SJSA1 (cell line): ENCODE measurements around the gene WFDC10A. TPM values are rescaled to one million over a fixed set of nuclear protein-coding genes. Genes with fewer than 3 reads are reported as not detected.
"Not testable (repeated sequence)": the region's sequence is repeated elsewhere in the genome, so short reads cannot be mapped to it uniquely, and the experiment has no call there.

Source experiments
- DNase-seq, 2 experiments: peaks; one replicate each; pipeline ENCODE4 v3.0.0-alpha.2; 2015 to 2020; ENCODE audit warnings: low spot score in 2 of 2, low read depth in 1 of 2
- H3K27ac ChIP-seq: fragments of 250-450 bp; sonication (Bioruptor Pico); 2 replicates; pipeline ENCODE4 v1.5.1; 2020; ENCODE audit warnings: mild to moderate bottlenecking, moderate library complexity
- H3K27me3 ChIP-seq: fragments of 250-450 bp; sonication (Bioruptor Pico); replicated peaks from 2 replicates; pipeline ENCODE4 v1.5.1; 2020; ENCODE audit warnings: mild to moderate bottlenecking, moderate library complexity
- H3K36me3 ChIP-seq: fragments of 250-450 bp; sonication (Bioruptor Pico); 2 replicates; pipeline ENCODE4 v1.5.1; 2020; ENCODE audit warnings: mild to moderate bottlenecking
- H3K4me1 ChIP-seq: fragments of 250-450 bp; sonication (Bioruptor Pico); replicated peaks from 2 replicates; pipeline ENCODE4 v1.6.1; 2021; ENCODE audit warnings: mild to moderate bottlenecking
- H3K4me3 ChIP-seq: fragments of 250-450 bp; sonication (Bioruptor Pico); 2 replicates; pipeline ENCODE4 v1.5.1; 2020; ENCODE audit warnings: mild to moderate bottlenecking
- H3K9me3 ChIP-seq: fragments of 250-450 bp; sonication (Bioruptor Pico); replicated peaks from 2 replicates; pipeline ENCODE4 v1.5.1; 2020; ENCODE audit warnings: mild to moderate bottlenecking
- total RNA-seq: library from RNA; depleted of rRNA; stranded (reverse); fragments of >200 nt; shearing (Covaris generic); gene quantifications from 2 replicates; pipeline ENCODE4 v1.2.3, GENCODE V29; 2014

Gene WFDC10A
- total RNA-seq, 1 experiment from 2014 or later = not detected

DNA sequence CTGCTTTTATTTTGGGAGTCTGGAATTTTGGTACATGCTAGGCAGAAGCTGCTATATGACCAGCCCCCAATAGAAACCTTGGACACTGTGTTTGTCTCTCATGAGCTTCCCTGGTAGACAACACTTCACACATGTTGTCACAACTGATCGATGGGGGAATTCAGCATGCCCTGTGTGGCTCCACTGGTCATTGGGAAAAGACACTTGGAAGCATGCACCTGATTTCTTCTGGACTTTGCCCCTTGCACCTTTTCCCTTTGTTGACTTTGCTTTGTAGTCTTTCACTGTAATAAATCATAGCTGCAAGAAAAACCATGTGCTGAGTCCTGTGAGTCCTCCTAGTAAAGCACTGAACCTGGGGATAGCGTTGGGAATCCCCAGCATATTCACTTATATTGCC, 7.9 kb upstream of the WFDC10A start:
- Histone ChIP-seq H3K27me3 (no peaks in the 10 kb centered on the region), H3K4me3 (no peak overlapping the region), H3K9me3 (no peaks in the 10 kb centered on the region), H3K4me1 (no peaks in the 10 kb centered on the region), H3K36me3 (no peaks in the 10 kb centered on the region), H3K27ac (no peak overlapping the region)
- DNase-seq = no peak

- Histone ChIP-seq H3K27ac (no peak overlapping the region), H3K27me3 (peaks cover 4% of the 10 kb centered on the region; the same call in 1 of the 2 replicates)
Measured at GRCh38 chr20:45626540-45626939, 3.0 kb upstream of the WFDC10A start.

GRCh38 chr20:45630371-45630770, 832 bp downstream of the WFDC10A start:
- H3K27me3 ChIP-seq = peaks cover 4% of the 10 kb centered on the region
- H3K36me3 ChIP-seq = no peaks in the 10 kb centered on the region
- no peaks in the 10 kb centered on the region for H3K4me1 ChIP-seq
- no peak for DNase-seq
- H3K4me3 ChIP-seq = no peak overlapping the region
- H3K9me3 ChIP-seq = no peaks in the 10 kb centered on the region
- no peak overlapping the region for H3K27ac ChIP-seq

More at GRCh38 chr20:45626540-45626939, 3.0 kb upstream of the WFDC10A start:
- DNase-seq = no peak
- no peaks in the 10 kb centered on the region for H3K4me1 ChIP-seq
- H3K4me3 ChIP-seq = no peak overlapping the region
- H3K9me3 ChIP-seq = no peaks in the 10 kb centered on the region
- H3K36me3 ChIP-seq = no peaks in the 10 kb centered on the region

DNA sequence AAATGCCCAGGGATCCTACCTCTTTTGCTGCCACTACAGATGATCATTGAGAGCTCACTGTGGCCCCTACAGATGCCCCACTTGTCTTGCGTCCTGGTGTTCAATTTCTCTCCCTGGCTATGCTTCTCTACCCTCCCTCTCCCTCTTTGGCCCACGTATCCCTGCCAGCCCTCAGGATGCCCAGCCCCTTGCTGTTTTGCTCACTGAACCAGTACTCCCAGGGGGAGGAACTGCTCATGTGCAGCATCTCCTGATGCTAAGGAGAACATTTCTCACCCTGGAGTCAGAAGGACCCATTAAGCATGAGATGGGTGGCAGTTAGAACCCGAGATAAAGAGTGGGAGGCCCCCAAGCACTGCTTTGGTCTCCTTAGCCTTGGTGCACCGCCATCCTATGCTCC, 1.6 kb downstream of the WFDC10A start, which contains the start of gene WFDC9:
WFDC9 (minus strand) TSS at position 101 of the 400 bp plus-strand sequence. CDS start 21,103 bp downstream, outside the sequence.
- Histone ChIP-seq H3K36me3 (no peaks in the 10 kb centered on the region), H3K4me1 (no peaks in the 10 kb centered on the region), H3K9me3 (no peaks in the 10 kb centered on the region), H3K4me3 (no peak within 1 kb of the TSS), H3K27me3 (peaks cover 4% of the 10 kb centered on the region), H3K27ac (no peak within 1 kb of the TSS)
- no peak for DNase-seq

- H3K4me3 ChIP-seq = no peak overlapping the region
- DNase-seq = no peak
Measured at GRCh38 chr20:45636513-45636912, 7.0 kb downstream of the WFDC10A start.

DNA sequence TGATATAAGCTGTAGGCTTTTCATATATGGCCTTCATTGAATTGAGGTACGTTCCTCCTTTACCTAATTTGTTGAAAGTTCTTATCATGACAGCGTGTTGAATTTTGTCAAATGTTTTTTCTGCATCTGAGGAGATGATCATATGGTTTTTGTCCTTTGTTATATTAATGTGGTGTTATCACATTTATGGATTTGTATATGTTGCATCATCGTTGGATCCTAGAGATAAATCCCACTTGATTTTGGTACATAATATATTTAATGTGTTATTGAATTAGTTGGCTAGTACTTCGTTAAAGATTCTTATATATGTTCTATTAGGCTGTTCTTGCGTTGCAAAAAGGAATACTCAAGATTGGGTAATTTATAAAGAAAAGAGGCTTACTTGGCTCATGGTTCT, 10.1 kb downstream of the WFDC10A start:
- no peak overlapping the region for H3K4me3 ChIP-seq
- no peaks in the 10 kb centered on the region for H3K27me3 ChIP-seq
- H3K36me3 ChIP-seq = no peaks in the 10 kb centered on the region
- no peak for DNase-seq
- no peaks in the 10 kb centered on the region for H3K4me1 ChIP-seq
- H3K27ac ChIP-seq = no peak overlapping the region
- no peaks in the 10 kb centered on the region for H3K9me3 ChIP-seq

More at GRCh38 chr20:45636513-45636912, 7.0 kb downstream of the WFDC10A start:
- no peak overlapping the region for H3K27ac ChIP-seq
- H3K4me1 ChIP-seq = no peaks in the 10 kb centered on the region
- no peaks in the 10 kb centered on the region; the same call in 1 of the 2 replicates for H3K27me3 ChIP-seq
- H3K36me3 ChIP-seq = no peaks in the 10 kb centered on the region
- H3K9me3 ChIP-seq = no peaks in the 10 kb centered on the region

DNA sequence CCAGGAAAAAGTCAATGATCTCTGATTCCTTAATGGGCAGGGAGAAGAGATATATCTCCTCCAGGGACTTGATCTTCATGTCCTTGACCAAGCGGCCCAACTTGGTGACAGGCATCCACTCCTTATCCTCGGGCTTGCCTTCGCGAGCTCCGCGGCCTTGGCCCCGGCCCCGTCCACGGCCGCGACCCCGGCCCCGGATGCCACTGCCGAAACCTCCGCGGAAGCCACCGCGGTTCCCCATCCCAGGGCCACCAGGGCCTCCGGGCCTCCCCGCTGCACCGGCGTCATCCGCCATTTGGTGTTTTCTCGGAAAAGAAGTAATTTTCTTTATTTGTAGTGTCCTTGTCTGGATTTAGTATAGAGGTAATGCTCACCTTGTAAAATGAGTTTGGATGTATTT, 11.5 kb downstream of the WFDC10A start:
- H3K4me1 ChIP-seq, H3K27me3 ChIP-seq, H3K4me3 ChIP-seq, H3K27ac ChIP-seq, DNase-seq, H3K9me3 ChIP-seq, H3K36me3 ChIP-seq: not testable (repeated sequence)

- not testable (repeated sequence) for H3K4me1 ChIP-seq, H3K36me3 ChIP-seq, H3K27me3 ChIP-seq, H3K4me3 ChIP-seq, DNase-seq, H3K9me3 ChIP-seq, H3K27ac ChIP-seq
Measured at GRCh38 chr20:45645869-45646268, 16.3 kb downstream of the WFDC10A start.

DNA sequence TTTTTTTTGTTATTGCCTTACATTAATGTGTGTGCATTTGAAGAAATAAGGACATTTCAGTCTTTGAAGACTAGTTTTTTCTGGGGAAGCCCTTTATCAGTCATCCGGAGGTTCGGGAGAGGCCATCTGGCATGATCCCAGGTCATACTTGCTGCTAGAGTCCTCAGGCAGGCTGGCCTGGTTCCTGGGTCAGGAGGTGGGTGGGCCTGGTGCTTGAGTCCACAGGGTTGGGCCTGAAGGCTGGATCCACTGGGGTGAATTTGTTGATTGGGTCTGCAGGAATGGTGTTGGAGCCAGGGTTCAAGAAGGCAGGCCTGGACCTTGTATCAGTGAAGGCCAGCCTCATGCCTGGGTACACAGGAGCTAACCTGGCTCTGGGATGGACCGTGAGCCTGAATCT, 17.3 kb downstream of the WFDC10A start:
- no peaks in the 10 kb centered on the region for H3K4me1 ChIP-seq
- H3K9me3 ChIP-seq = no peaks in the 10 kb centered on the region
- H3K27me3 ChIP-seq = 0 out of 2 replicates have a peak, but pooled peaks cover 6% of the 10 kb centered on the region
- DNase-seq = no peak
- H3K4me3 ChIP-seq = no peak overlapping the region
- no peaks in the 10 kb centered on the region for H3K36me3 ChIP-seq
- no peak overlapping the region for H3K27ac ChIP-seq

GRCh38 chr20:45647441-45648050, 18.0 kb downstream of the WFDC10A start:
- Histone ChIP-seq H3K4me3 (no peak overlapping the region), H3K36me3 (no peaks in the 10 kb centered on the region), H3K27ac (no peak overlapping the region), H3K27me3 (0 out of 2 replicates have a peak, but pooled peaks cover 6% of the 10 kb centered on the region), H3K9me3 (no peaks in the 10 kb centered on the region), H3K4me1 (no peaks in the 10 kb centered on the region)
- no peak for DNase-seq

DNA sequence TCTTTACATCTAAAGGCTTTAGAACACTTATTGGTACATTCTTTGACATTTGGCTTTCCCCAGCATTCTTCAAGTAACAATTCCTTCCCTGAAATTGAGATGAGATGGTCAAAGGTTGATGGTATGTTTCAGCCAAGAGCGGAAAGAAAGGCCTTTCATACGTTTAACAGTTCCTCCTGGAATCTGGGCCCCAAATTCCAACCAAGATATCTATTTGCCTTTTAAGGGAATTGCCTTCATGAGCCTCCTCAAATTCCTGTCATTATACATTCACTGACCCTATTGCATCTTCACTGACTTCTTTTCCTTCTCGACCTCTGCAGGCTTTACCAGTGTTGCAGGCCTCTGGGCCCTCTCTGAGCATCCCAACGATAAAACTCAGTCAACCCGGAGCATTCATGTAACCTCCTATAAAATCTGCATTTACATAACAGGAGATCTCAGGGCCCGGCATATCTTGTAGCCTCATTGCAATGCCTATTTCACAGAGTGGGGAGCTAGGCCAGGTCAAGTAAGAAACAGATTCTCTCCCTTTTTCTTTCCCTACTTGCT, 19.8 kb downstream of the WFDC10A start:
- H3K27ac ChIP-seq = no peak overlapping the region
- H3K36me3 ChIP-seq = no peaks in the 10 kb centered on the region
- H3K9me3 ChIP-seq = no peaks in the 10 kb centered on the region
- 0 out of 2 replicates have a peak, but pooled peaks cover 6% of the 10 kb centered on the region for H3K27me3 ChIP-seq
- H3K4me1 ChIP-seq = no peaks in the 10 kb centered on the region
- no peak for DNase-seq
- H3K4me3 ChIP-seq = no peak overlapping the region

DNA sequence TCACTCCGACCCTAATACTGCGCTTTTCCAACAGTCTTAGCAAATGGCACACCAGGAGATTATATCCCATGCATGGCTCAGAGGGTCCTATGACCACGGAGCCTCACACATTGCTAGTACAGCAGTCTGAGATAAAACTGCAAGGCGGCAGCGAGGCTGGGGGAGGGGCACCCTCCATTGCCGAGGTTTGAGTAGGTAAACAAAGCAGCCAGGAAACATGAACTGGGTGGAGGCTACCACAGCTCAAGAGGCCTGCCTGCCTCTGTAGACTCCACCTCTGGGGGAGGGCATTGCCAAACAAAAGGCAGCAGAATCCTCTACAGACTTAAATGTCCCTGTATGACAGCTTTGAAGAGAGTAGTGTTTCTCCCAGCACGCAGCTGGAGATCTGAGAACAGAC, 22.2 kb downstream of the WFDC10A start:
- H3K27me3 ChIP-seq, H3K4me1 ChIP-seq, DNase-seq, H3K4me3 ChIP-seq, H3K36me3 ChIP-seq, H3K27ac ChIP-seq, H3K9me3 ChIP-seq: not testable (repeated sequence)

DNA sequence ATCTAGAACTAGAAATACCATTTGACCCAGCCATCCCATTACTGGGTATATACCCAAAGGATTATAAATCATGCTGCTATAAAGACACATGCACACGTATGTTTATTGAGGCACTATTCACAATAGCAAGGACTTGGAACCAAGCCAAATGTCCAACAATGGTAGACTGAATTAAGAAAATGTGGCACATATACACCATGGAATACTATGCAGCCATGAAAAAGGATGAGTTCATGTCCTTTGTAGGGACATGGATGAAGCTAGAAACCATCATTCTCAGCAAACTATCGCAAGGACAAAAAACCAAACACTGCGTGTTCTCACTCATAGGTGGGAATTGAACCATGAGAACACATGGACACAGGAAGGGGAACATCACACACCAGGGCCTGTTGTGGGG, 27.5 kb downstream of the WFDC10A start:
- not testable (repeated sequence) for H3K36me3 ChIP-seq, H3K4me3 ChIP-seq, H3K9me3 ChIP-seq, H3K27ac ChIP-seq, H3K4me1 ChIP-seq, H3K27me3 ChIP-seq, DNase-seq

DNA sequence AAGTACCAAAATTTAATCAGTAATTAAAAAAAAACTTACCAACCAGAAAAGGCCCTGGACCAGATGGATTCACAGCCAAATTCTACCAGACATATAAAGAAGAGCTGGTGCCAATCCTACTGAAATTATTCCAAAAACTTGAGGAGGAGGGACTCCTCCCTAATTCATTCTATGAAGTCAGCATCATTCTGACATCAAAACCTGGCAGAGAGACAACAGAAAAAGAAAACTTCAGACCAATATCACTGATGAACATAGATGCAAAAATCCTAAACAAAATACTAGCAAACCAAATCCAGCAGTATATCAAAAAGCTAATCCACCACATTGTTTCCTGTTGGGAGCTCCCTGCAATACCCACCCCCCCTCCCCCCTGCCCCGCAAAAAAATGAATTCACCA, 40.6 kb downstream of the WFDC10A start, which contains the start of gene WFDC11:
WFDC11 (minus strand) TSS at position 101 of the 400 bp plus-strand sequence. CDS start 19,639 bp downstream, outside the sequence.
- Histone ChIP-seq H3K4me3 (no peak within 1 kb of the TSS), H3K4me1 (no peaks in the 10 kb centered on the region), H3K9me3 (no peaks in the 10 kb centered on the region), H3K27me3 (peaks cover 4% of the 10 kb centered on the region; the same call in 1 of the 2 replicates), H3K27ac (no peak within 1 kb of the TSS), H3K36me3 (no peaks in the 10 kb centered on the region)
- no peak for DNase-seq
